Measurements from ENCODE around the gene KREMEN1. TPM values are rescaled to one million over a fixed set of nuclear protein-coding genes. Genes with fewer than 3 reads are reported as not detected.

The KREMEN1 gene, protein sequence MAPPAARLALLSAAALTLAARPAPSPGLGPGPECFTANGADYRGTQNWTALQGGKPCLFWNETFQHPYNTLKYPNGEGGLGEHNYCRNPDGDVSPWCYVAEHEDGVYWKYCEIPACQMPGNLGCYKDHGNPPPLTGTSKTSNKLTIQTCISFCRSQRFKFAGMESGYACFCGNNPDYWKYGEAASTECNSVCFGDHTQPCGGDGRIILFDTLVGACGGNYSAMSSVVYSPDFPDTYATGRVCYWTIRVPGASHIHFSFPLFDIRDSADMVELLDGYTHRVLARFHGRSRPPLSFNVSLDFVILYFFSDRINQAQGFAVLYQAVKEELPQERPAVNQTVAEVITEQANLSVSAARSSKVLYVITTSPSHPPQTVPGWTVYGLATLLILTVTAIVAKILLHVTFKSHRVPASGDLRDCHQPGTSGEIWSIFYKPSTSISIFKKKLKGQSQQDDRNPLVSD
- 3.8 TPM for polyA plus RNA-seq (2013, experiment 1 of 4)
- 3.3 TPM for polyA plus RNA-seq (2013, experiment 2 of 4)
- polyA plus RNA-seq (2013, experiment 3 of 4) = 3.7 TPM
- 5.6 TPM for polyA plus RNA-seq (2013, experiment 4 of 4)

DNA sequence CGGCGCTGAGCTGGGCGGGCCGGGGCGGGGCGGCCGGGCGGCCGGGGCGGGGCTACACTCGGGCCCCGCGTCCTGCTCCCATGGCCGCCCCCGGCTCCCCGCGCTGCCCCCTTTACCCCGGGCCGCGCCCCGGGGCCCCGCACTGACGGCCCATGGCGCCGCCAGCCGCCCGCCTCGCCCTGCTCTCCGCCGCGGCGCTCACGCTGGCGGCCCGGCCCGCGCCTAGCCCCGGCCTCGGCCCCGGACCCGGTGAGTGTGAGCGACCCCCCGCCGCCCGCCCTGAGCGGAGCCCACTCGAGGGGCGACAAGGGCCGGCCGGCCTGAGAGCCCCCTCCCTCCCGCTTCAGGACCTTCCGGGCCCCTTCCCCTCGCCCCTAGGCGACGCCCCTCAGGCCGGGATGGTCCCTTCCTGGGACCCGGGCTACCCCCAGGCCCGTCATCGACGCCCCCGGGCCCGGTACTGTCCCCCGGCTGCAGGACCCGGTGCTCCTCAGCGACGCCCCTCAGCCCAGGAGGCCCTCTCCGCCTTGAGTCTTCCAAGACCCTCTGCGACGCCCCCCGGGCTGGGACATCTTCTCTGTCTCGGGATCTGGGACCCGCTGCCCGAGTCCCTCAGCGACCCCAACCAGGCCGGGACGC lies at the start of gene KREMEN1:
Gene KREMEN1 (plus strand): TSS at position 57 of the 639 bp plus-strand sequence. CDS start 96 bp downstream, at position 153.
- Histone ChIP-seq H3K27ac (ENCODE audit: insufficient read depth, low read depth, low read length, poor library complexity, severe bottlenecking) (no peak within 1 kb of the TSS), H3K4me1 (ENCODE audit: control insufficient read depth, insufficient read depth, low read length) (peaks cover 3% of the 10 kb centered on the region), H3K4me3 (ENCODE audit: insufficient read depth, low read depth, low read length) (peak within 1 kb of the TSS; percentile 46), H3K36me3 (ENCODE audit: control insufficient read depth, insufficient read depth, low read length) (no peaks in the 10 kb centered on the region), H3K27me3 (ENCODE audit: control insufficient read depth, insufficient read depth, low read length, poor library complexity, severe bottlenecking) (peaks cover 60% of the 10 kb centered on the region), H3K9me3 (ENCODE audit: control insufficient read depth, low read length) (no peaks in the 10 kb centered on the region)
- 0 to 1% methylated on average over 76 of the region's 76 CpGs for WGBS, 2 experiments

DNA sequence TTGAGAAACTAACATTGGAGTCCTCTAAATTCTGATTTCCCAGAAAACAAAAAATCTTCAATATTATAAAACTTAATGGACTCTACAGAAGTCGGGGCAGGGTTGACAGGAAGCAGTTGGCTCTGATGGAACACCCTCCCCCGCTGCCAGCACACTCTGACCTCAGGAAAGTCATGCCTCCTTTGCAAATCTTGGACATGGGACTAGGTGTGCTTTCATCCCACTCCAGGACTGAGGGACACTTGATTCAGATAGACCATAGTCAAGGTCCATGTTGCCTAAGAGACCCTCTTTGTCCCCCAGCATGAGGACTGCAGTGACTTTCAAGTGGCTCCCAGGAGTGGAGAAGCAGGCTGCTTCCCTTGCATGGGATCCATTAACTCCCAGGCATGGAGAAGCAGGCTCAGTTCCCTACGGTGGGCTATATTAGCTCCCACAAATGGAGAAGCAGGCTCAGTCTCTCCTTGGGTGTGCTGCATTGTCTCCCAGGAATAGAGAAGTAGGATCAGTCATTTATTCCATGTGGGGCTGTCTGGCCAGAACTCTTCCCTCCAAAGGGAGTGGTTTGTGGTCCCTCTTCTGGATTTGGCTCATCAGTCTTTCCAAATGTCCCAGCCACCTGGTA lies 49.6 kb upstream of the KREMEN1 start:
- Histone ChIP-seq H3K4me3 (ENCODE audit: insufficient read depth, low read depth, low read length) (no peak overlapping the region), H3K9me3 (ENCODE audit: control insufficient read depth, low read length) (no peaks in the 10 kb centered on the region), H3K4me1 (ENCODE audit: control insufficient read depth, insufficient read depth, low read length) (peaks cover 21% of the 10 kb centered on the region), H3K27ac (ENCODE audit: insufficient read depth, low read depth, low read length, poor library complexity, severe bottlenecking) (no peak overlapping the region), H3K36me3 (ENCODE audit: control insufficient read depth, insufficient read depth, low read length) (no peaks in the 10 kb centered on the region), H3K27me3 (ENCODE audit: control insufficient read depth, insufficient read depth, low read length, poor library complexity, severe bottlenecking) (no peaks in the 10 kb centered on the region)
- WGBS, 2 experiments = 85 to 86% methylated on average over 3 of the region's 3 CpGs

DNA sequence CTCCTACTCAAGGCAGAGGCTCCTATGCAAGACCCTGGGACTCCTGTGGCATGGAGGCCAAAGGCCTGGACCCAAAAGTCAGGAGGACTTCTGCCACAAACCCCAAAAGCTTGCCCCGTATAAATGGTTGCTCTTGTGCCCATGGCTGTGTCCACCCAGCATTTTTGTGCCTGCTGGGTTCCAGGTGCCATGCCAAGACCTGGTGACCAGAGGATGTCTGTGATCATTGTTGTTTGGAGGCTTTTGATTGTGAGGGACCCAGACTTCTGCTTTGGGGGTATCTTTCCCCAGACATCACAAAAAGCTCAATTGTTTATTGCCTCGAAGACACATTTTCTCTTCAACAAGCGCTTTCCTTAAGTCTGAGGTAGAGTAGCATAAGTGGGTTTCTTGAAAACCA lies 46.3 kb upstream of the KREMEN1 start:
- 99 to 100% methylated on average over 3 of the region's 3 CpGs for WGBS, 2 experiments
- no peak overlapping the region for H3K4me3 ChIP-seq (ENCODE audit: insufficient read depth, low read depth, low read length)
- no peak overlapping the region for H3K27ac ChIP-seq (ENCODE audit: insufficient read depth, low read depth, low read length, poor library complexity, severe bottlenecking)
- H3K36me3 ChIP-seq (ENCODE audit: control insufficient read depth, insufficient read depth, low read length) = no peaks in the 10 kb centered on the region
- no peaks in the 10 kb centered on the region for H3K9me3 ChIP-seq (ENCODE audit: control insufficient read depth, low read length)
- H3K4me1 ChIP-seq (ENCODE audit: control insufficient read depth, insufficient read depth, low read length) = peaks cover 46% of the 10 kb centered on the region
- H3K27me3 ChIP-seq (ENCODE audit: control insufficient read depth, insufficient read depth, low read length, poor library complexity, severe bottlenecking) = no peaks in the 10 kb centered on the region

DNA sequence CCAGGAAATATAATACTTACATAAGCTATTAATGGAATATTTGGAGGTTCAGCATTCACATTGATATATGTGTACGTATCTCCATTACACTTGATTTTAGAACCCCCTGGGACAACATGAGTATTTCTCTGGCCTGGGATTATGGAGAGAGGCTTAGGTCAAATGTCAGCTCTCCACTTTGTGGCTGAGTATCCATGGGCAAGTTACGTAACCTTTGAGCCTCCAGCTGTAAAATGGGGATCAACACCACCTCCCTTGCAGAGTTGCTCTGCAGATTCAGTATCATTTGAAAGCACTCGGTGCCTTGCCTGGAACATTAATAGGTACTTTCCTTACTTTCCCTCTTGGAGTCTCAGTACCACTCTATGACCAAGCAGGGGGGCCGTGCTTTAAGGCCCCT lies 44.4 kb upstream of the KREMEN1 start:
- Histone ChIP-seq H3K27me3 (ENCODE audit: control insufficient read depth, insufficient read depth, low read length, poor library complexity, severe bottlenecking) (no peaks in the 10 kb centered on the region), H3K27ac (ENCODE audit: insufficient read depth, low read depth, low read length, poor library complexity, severe bottlenecking) (peak overlapping the region; percentile 36), H3K9me3 (ENCODE audit: control insufficient read depth, low read length) (no peaks in the 10 kb centered on the region), H3K4me3 (ENCODE audit: insufficient read depth, low read depth, low read length) (no peak overlapping the region), H3K4me1 (ENCODE audit: control insufficient read depth, insufficient read depth, low read length) (peaks cover 43% of the 10 kb centered on the region), H3K36me3 (ENCODE audit: control insufficient read depth, insufficient read depth, low read length) (no peaks in the 10 kb centered on the region)
- 88 to 91% methylated on average over 4 of the region's 4 CpGs for whole genome bisulfite sequencing, 2 experiments

DNA sequence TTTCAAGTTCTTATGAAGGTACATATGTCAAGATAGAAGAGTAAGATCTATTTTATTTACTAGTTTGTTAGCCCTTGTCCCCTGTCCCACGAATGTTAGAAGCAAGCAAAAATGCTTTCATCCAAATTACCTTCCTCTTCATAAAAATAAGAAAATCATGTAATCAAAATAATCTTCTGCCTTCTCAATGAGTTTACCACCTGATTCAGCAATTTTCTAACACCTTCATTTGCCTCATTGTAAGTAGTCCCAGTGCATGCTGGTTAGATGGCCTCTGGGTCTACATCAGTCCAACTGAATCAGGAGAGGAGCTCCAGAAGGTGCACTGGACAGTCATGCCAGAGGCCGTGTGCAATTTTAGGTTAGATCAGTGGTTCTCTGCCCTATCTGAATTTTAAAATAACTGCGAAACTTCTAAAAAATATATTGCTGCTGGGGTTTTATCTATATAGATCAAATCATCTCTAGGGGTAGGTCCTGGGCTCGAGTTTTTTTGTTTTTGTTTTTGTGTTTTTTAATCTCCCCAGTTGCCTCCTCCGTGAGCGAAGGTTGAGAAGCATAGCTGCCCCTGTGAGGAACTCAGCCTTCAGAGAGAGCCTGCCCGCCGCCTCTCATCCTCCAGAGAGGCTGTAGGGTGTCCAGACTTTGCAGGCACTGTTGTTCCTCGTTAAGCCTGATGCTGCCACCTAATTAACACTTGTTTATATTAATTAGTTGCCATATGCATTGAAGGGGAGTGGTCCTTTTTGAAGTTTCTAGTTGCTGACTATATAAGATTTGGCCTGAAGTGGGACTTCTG lies 43.4 kb upstream of the KREMEN1 start:
- WGBS, 2 experiments = 81 to 82% methylated on average over 8 to 9 of the region's 9 CpGs
- no peaks in the 10 kb centered on the region for H3K36me3 ChIP-seq (ENCODE audit: control insufficient read depth, insufficient read depth, low read length)

DNA sequence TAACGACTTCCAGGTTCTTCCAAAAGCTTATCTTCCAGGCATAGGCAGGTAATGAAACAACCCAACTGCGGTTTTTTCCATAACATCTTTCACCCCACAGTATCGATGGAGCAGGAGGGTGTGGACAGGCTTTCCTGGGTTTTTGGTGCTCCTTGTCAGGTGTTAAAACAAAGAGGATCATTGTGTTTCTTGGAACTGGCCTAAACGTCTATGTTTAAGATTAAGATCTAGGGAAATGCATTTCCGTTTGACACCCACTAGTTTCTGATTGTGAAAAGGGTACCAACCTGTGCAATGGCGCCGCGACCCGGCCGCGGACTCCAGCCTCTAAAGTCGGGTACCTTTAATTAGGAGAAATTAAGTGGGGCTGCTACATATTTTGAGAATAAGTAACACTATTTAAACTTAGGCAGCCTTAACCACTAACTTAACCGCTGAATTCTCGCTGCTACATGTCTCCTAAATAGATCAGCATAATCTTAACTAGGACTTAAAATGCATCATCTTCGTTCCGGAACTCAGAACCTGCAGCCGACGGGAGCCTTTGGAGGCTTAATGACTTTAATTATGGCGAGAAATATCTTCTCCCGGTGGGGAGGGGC lies 42.7 kb upstream of the KREMEN1 start:
- peaks cover 43% of the 10 kb centered on the region for H3K4me1 ChIP-seq (ENCODE audit: control insufficient read depth, insufficient read depth, low read length)
- no peaks in the 10 kb centered on the region for H3K27me3 ChIP-seq (ENCODE audit: control insufficient read depth, insufficient read depth, low read length, poor library complexity, severe bottlenecking)
- H3K27ac ChIP-seq (ENCODE audit: insufficient read depth, low read depth, low read length, poor library complexity, severe bottlenecking) = peak overlapping the region; percentile 87
- WGBS, 2 experiments = 14% methylated on average over 19 to 20 of the region's 20 CpGs
- peak overlapping the region; percentile 31 for H3K4me3 ChIP-seq (ENCODE audit: insufficient read depth, low read depth, low read length)
- H3K36me3 ChIP-seq (ENCODE audit: control insufficient read depth, insufficient read depth, low read length) = no peaks in the 10 kb centered on the region
- H3K9me3 ChIP-seq (ENCODE audit: control insufficient read depth, low read length) = no peaks in the 10 kb centered on the region

More for the DNA sequence above, 43.4 kb upstream of the KREMEN1 start:
- Histone ChIP-seq H3K27ac (ENCODE audit: insufficient read depth, low read depth, low read length, poor library complexity, severe bottlenecking) (peak overlapping the region; percentile 87), H3K4me1 (ENCODE audit: control insufficient read depth, insufficient read depth, low read length) (peaks cover 43% of the 10 kb centered on the region), H3K9me3 (ENCODE audit: control insufficient read depth, low read length) (no peaks in the 10 kb centered on the region), H3K27me3 (ENCODE audit: control insufficient read depth, insufficient read depth, low read length, poor library complexity, severe bottlenecking) (no peaks in the 10 kb centered on the region), H3K4me3 (ENCODE audit: insufficient read depth, low read depth, low read length) (no peak overlapping the region)

DNA sequence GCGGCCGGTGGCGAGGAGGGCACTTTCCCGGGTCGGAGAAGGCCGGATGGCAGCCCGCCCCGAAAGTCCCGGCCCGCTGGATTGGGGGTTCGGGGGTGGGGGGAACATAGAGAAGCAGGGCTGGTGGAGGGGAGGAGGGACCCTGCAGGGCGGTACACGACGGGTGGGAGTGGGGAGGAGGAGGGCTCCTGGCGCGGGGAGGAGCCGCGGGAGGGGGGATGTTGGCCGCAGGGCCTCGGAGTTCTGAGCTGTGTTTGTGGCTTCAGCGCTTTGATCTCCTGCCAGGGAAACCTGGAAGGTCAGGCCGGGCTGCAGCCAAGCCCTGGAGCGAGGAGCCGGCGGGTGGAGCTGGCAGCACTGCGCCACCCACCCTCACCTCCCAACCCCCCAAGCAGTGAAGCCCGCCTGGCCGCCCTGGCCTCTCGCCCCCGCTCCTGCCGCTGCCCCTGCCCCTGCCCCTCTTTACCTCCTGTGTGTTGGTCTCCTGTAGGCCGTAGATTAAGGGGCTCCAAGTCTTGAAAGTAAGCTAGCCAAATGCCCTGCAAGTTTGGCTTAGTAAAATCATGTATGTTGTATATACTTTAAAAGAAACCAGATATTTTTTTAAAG lies 42.1 kb upstream of the KREMEN1 start:
- 2% methylated on average over 32 of the region's 32 CpGs for WGBS, 2 experiments
- Histone ChIP-seq H3K4me1 (ENCODE audit: control insufficient read depth, insufficient read depth, low read length) (peaks cover 43% of the 10 kb centered on the region), H3K27ac (ENCODE audit: insufficient read depth, low read depth, low read length, poor library complexity, severe bottlenecking) (peak overlapping the region; percentile 87), H3K27me3 (ENCODE audit: control insufficient read depth, insufficient read depth, low read length, poor library complexity, severe bottlenecking) (no peaks in the 10 kb centered on the region), H3K4me3 (ENCODE audit: insufficient read depth, low read depth, low read length) (peak overlapping the region; percentile 31), H3K36me3 (ENCODE audit: control insufficient read depth, insufficient read depth, low read length) (no peaks in the 10 kb centered on the region), H3K9me3 (ENCODE audit: control insufficient read depth, low read length) (no peaks in the 10 kb centered on the region)

DNA sequence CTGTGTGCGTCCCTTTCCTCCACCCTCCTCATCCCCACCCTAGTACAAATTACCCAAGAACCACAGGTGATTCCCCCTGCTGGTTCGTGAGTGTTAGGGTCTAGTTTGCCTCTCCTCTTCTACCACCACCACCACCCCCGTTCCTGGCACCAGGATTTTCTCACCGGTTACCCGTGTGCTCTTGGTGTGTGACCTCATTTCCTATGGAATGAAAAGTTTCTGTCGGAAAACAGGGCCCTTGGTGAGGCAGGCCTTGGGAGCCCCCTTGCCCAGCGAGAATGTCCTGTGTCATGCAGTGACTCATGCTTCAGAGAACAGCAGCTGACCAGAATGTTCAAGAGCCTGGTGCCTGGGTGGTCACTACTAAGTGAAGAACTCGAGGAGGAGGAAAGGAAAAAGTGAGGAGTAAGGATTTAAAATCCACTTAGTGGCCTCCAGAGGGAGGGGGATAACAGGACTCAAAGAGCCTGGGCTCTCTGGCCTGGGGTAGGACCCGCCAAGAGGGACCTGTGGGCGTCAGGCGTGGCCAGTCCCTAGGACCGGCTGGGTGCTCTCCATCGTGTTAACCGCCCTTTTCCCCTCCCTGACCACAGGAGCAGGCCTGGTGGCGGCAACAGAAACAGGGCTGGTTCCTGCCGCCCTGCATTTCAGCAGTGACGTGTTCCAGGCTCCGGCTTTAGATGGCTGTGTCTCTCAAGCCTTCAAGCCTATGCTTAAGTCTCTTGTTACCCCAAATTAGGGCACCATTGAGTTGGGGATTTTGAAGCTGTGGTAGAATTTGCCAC lies 41.4 kb upstream of the KREMEN1 start:
- Histone ChIP-seq H3K9me3 (ENCODE audit: control insufficient read depth, low read length) (no peaks in the 10 kb centered on the region), H3K4me3 (ENCODE audit: insufficient read depth, low read depth, low read length) (peak overlapping the region; percentile 31)

More for the DNA sequence above, 41.4 kb upstream of the KREMEN1 start:
- Histone ChIP-seq H3K27ac (ENCODE audit: insufficient read depth, low read depth, low read length, poor library complexity, severe bottlenecking) (peak overlapping the region; percentile 87), H3K36me3 (ENCODE audit: control insufficient read depth, insufficient read depth, low read length) (no peaks in the 10 kb centered on the region), H3K27me3 (ENCODE audit: control insufficient read depth, insufficient read depth, low read length, poor library complexity, severe bottlenecking) (no peaks in the 10 kb centered on the region), H3K4me1 (ENCODE audit: control insufficient read depth, insufficient read depth, low read length) (peaks cover 43% of the 10 kb centered on the region)
- WGBS, 2 experiments = 36 to 41% methylated on average over 18 of the region's 18 CpGs

All from ectodermal cell (in vitro differentiated cells).